ENCODE results near the gene TMEM185B. TPM values are rescaled to one million over a fixed set of nuclear protein-coding genes. Genes with fewer than 3 reads are reported as not detected.

TMEM185B gene
- total RNA-seq, 4 donors from 2014 or later = 22.8 to 40.0 (median 30.4) TPM

DNA sequence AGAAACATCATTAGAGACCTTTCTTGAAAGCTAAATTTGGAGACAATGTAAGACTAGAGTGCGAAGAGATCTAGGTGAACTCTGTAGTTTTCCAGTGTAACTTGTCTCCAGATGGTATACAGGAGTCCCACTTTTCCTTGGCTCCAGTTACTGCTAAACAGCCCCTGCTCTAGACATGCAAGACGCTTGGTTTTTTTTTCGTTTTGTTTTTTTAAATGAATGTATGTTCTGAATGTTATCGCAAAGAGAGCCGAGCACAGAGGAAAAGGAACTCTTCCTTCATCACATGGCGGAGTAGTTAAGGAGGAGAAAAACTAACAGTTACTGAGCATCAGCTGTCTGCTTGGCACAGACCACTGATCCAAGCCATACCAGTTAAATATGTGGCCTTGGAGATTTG lies 31.9 kb upstream of the TMEM185B start:
- H3K27ac ChIP-seq = no peak overlapping the region
- TF ChIP-seq POLR2A (IDR thresholded peaks at IDR 0.05) (no peak), POLR2AphosphoS5 (IDR thresholded peaks at IDR 0.05) (no peak), EP300 (IDR thresholded peaks at IDR 0.05) (no peak)
- TF ChIP-seq, protein P1, sequence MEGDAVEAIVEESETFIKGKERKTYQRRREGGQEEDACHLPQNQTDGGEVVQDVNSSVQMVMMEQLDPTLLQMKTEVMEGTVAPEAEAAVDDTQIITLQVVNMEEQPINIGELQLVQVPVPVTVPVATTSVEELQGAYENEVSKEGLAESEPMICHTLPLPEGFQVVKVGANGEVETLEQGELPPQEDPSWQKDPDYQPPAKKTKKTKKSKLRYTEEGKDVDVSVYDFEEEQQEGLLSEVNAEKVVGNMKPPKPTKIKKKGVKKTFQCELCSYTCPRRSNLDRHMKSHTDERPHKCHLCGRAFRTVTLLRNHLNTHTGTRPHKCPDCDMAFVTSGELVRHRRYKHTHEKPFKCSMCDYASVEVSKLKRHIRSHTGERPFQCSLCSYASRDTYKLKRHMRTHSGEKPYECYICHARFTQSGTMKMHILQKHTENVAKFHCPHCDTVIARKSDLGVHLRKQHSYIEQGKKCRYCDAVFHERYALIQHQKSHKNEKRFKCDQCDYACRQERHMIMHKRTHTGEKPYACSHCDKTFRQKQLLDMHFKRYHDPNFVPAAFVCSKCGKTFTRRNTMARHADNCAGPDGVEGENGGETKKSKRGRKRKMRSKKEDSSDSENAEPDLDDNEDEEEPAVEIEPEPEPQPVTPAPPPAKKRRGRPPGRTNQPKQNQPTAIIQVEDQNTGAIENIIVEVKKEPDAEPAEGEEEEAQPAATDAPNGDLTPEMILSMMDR (IDR thresholded peaks at IDR 0.05) = no peak
- WGBS = 81% methylated on average over 6 of the region's 6 CpGs
- H3K27me3 ChIP-seq = no peaks in the 10 kb centered on the region
- DNase-seq (ENCODE audit: low spot score in 2 of 2) = peak in 1 of 2 donors; percentile 8
- H3K4me3 ChIP-seq = no peak overlapping the region
- H3K9me3 ChIP-seq = no peaks in the 10 kb centered on the region
- peaks cover 47% of the 10 kb centered on the region for H3K4me1 ChIP-seq
- no peaks in the 10 kb centered on the region for H3K36me3 ChIP-seq

GRCh38 chr2:120254178-120254577 lies 31.0 kb upstream of the TMEM185B start:
- 62% methylated on average over 8 of the region's 8 CpGs for WGBS
- Histone ChIP-seq H3K27ac (no peak overlapping the region), H3K4me3 (peak overlapping the region; percentile 99), H3K27me3 (no peaks in the 10 kb centered on the region), H3K36me3 (no peaks in the 10 kb centered on the region), H3K9me3 (no peaks in the 10 kb centered on the region), H3K4me1 (peaks cover 47% of the 10 kb centered on the region)
- DNase-seq (ENCODE audit: low spot score in 2 of 2) = no peak
- TF ChIP-seq EP300 (IDR thresholded peaks at IDR 0.05) (no peak), POLR2AphosphoS5 (IDR thresholded peaks at IDR 0.05) (no peak), POLR2A (IDR thresholded peaks at IDR 0.05) (no peak)
- TF ChIP-seq, protein P1 (IDR thresholded peaks at IDR 0.05) = no peak

- Histone ChIP-seq H3K36me3 (no peaks in the 10 kb centered on the region), H3K27me3 (no peaks in the 10 kb centered on the region), H3K4me1 (peaks cover 47% of the 10 kb centered on the region), H3K9me3 (no peaks in the 10 kb centered on the region), H3K27ac (peak overlapping the region; percentile 97), H3K4me3 (peak overlapping the region; percentile 99)
- no peak for TF ChIP-seq EP300 (IDR thresholded peaks at IDR 0.05)
- TF ChIP-seq POLR2AphosphoS5 (IDR thresholded peaks at IDR 0.05) = peak in 1 of 3 donors; percentile 47
- TF ChIP-seq, protein P1 (IDR thresholded peaks at IDR 0.05) = peak in 1 of 2 donors; percentile 47
- peak; percentile 92 to 95 for DNase-seq (ENCODE audit: low spot score in 2 of 2)
- WGBS = under 1% methylated on average over 43 of the region's 60 CpGs
Measured at GRCh38 chr2:120253021-120253882, 30.1 kb upstream of the TMEM185B start.

DNA sequence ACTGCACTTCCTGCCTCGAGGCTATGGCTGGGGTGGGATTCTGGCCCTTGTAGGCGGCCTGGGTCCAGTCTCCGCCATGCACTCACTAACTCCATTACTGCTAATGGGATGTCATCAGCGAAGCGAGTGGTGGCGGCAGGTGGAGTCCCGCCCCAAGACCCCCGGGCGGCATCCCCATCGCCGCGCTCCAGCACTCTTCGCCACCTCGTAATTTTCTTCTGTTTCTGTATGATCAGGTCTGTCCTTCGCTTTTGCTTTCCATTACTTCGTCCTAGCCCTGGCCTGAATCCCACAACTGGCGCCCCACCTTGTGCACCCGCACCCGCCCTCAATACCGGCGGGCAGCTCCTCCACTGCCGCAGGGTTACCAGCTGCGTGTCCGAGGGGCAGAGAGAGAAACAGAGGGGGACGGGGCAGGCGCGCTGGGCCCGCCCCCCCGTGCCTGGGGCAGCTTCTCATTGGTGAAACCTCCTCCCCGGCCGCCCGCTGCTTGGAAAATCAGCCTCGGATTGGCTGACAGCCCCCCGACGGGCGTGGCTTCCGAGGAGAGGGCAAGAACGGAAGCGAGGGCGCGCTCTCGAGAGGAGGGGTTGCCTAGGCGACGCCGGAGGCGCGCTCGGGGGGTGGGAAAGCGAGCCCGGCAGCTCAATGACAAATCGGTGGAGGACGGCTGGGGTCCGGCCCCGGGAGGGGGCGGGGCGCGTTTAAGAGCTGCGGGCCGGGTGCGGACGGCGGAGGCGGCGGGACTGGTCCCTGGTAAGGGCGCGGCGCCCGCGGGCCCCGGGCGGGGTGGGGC lies 29.2 kb upstream of the TMEM185B start, which contains the start of gene RALB:
TSS of gene RALB (plus strand) at position 628 of the 796 bp plus-strand sequence. CDS start 25,813 bp downstream, outside the sequence.
- Histone ChIP-seq H3K4me3 (peak within 1 kb of the TSS; percentile 99), H3K27me3 (no peaks in the 10 kb centered on the region), H3K36me3 (no peaks in the 10 kb centered on the region), H3K27ac (peak within 1 kb of the TSS; percentile 97), H3K9me3 (no peaks in the 10 kb centered on the region), H3K4me1 (peaks cover 52% of the 10 kb centered on the region)
- TF ChIP-seq EP300 (IDR thresholded peaks at IDR 0.05) = no peak
- TF ChIP-seq, protein P1 (IDR thresholded peaks at IDR 0.05) = no peak
- TF ChIP-seq POLR2A (IDR thresholded peaks at IDR 0.05) = peak in 1 of 2 donors; percentile 67
- peak in 1 of 3 donors; percentile 35 for TF ChIP-seq POLR2AphosphoS5 (IDR thresholded peaks at IDR 0.05)
- WGBS = 2% methylated on average over 43 of the region's 71 CpGs
- DNase-seq (ENCODE audit: low spot score in 2 of 2) = peak; percentile 100

DNA sequence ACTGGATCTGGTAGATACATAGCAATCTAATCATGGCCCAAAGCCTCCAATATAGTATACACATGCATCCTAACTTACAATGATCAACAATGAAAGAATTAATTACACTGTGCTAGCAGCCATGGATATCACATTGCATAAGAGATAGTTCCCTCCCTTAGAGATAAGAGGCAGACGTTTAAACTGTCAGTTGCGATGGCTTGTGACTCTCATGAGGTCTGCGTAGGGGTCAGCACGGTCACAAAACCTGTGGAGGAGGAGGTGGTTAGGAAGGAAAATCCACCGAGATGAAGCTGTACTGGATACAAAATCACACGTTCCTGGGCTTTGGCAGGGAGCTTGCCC lies 28.7 kb upstream of the TMEM185B start:
- H3K4me3 ChIP-seq = peak overlapping the region; percentile 99
- H3K27me3 ChIP-seq = no peaks in the 10 kb centered on the region
- no peak for TF ChIP-seq POLR2A (IDR thresholded peaks at IDR 0.05)
- TF ChIP-seq, protein P1 (IDR thresholded peaks at IDR 0.05) = no peak
- TF ChIP-seq EP300 (IDR thresholded peaks at IDR 0.05) = no peak
- no peak for TF ChIP-seq POLR2AphosphoS5 (IDR thresholded peaks at IDR 0.05)
- DNase-seq (ENCODE audit: low spot score in 2 of 2) = no peak
- H3K36me3 ChIP-seq = no peaks in the 10 kb centered on the region
- no peaks in the 10 kb centered on the region for H3K9me3 ChIP-seq
- peak overlapping the region; percentile 97 for H3K27ac ChIP-seq
- peaks cover 47% of the 10 kb centered on the region for H3K4me1 ChIP-seq
- 23% methylated on average over 6 of the region's 6 CpGs for WGBS

Data from suprapubic skin (tissue), 4 donors.